Breast epithelium (tissue), 3 donors: ENCODE data around the gene KLHL29.

Experiments
- CTCF ChIP-seq, 3 donors: fragments of 450-650 bp; IDR thresholded peaks; one replicate each; pipeline ENCODE4 v1.5.1; 2016 to 2017; ENCODE audit warnings: antibody characterized with exemption in 3 of 3, mild to moderate bottlenecking in 3 of 3, moderate library complexity in 3 of 3
- POLR2A ChIP-seq: fragments of 450-650 bp; IDR thresholded peaks from one replicate; pipeline ENCODE4 v1.6.1; 2016; ENCODE audit warnings: antibody characterized with exemption, mild to moderate bottlenecking, moderate library complexity
- POLR2AphosphoS5 ChIP-seq, 3 donors: sonication (generic); formaldehyde crosslinking; IDR thresholded peaks; one replicate each; pipeline ENCODE4 v1.6.1; 2017; ENCODE audit warnings: antibody characterized with exemption in 3 of 3

- no peak for TF ChIP-seq CTCF (IDR thresholded peaks at IDR 0.05)
- no peak for TF ChIP-seq POLR2AphosphoS5 (IDR thresholded peaks at IDR 0.05)
- no peak for TF ChIP-seq POLR2A
Observed at GRCh38 chr2:23592061-23592685, 207.2 kb downstream of the KLHL29 start.
